Chondrocyte (in vitro differentiated cells): ENCODE measurements around the gene RAB3IL1. TPM values are rescaled to one million over a fixed set of nuclear protein-coding genes. Genes with fewer than 3 reads are reported as not detected.

Experiments
- DNase-seq: peaks from one replicate; pipeline ENCODE4 v3.0.0; 2021; ENCODE audit warnings: mixed read lengths, low spot score
- H3K27ac Mint-ChIP-seq: one replicate; pipeline ENCODE4 v1.8.0; 2021; ENCODE audit warnings: mild to moderate bottlenecking, moderate library complexity, mixed read lengths; ENCODE audit not compliant: unreplicated experiment
- H3K27me3 Mint-ChIP-seq: 2 replicates; pipeline ENCODE4 v1.8.0; 2021; ENCODE audit warnings: low read depth, mixed read lengths
- H3K36me3 Mint-ChIP-seq: 2 replicates; pipeline ENCODE4 v1.8.0; 2021; ENCODE audit warnings: low read depth, mixed read lengths
- H3K4me1 Mint-ChIP-seq: 2 replicates; pipeline ENCODE4 v1.8.0; 2021; ENCODE audit warnings: low read depth, mild to moderate bottlenecking, mixed read lengths
- H3K4me3 Mint-ChIP-seq: one replicate; pipeline ENCODE4 v1.8.0; 2021; ENCODE audit warnings: mild to moderate bottlenecking, moderate library complexity, mixed read lengths; ENCODE audit not compliant: unreplicated experiment
- H3K9me3 Mint-ChIP-seq: 2 replicates; pipeline ENCODE4 v1.8.0; 2021; ENCODE audit warnings: low read depth, mixed read lengths
- CTCF ChIP-seq: fragments of 200-600 bp; sonication (generic); IDR thresholded peaks from 2 replicates; pipeline ENCODE4 v1.5.0; 2021; ENCODE audit warnings: antibody characterized with exemption, mild to moderate bottlenecking, moderate library complexity
- total RNA-seq: library from RNA; stranded (reverse); gene quantifications from 3 replicates; pipeline ENCODE4 v1.2.1, GENCODE V29; 2021

RAB3IL1 gene
- total RNA-seq, 1 donor from 2014 or later = 24.7 TPM

GRCh38 chr11:61902313-61902712 lies 15.1 kb downstream of the RAB3IL1 start:
- Mint-ChIP-seq H3K4me3 (no peak overlapping the region), H3K27ac (no peak overlapping the region), H3K27me3 (no peaks in the 10 kb centered on the region), H3K9me3 (no peaks in the 10 kb centered on the region), H3K36me3 (peaks cover 11% of the 10 kb centered on the region), H3K4me1 (peaks cover 4% of the 10 kb centered on the region)
- DNase-seq = no peak
- no peak for TF ChIP-seq CTCF

GRCh38 chr11:61901397-61901796 lies 16.0 kb downstream of the RAB3IL1 start:
- H3K27me3 Mint-ChIP-seq = no peaks in the 10 kb centered on the region
- no peak for DNase-seq
- peaks cover 4% of the 10 kb centered on the region for H3K4me1 Mint-ChIP-seq
- peak; percentile 12 for TF ChIP-seq CTCF
- H3K27ac Mint-ChIP-seq = no peak overlapping the region
- H3K4me3 Mint-ChIP-seq = no peak overlapping the region
- H3K9me3 Mint-ChIP-seq = no peaks in the 10 kb centered on the region
- peaks cover 9% of the 10 kb centered on the region for H3K36me3 Mint-ChIP-seq

GRCh38 chr11:61900251-61900650 lies 17.1 kb downstream of the RAB3IL1 start:
- H3K27ac Mint-ChIP-seq = no peak overlapping the region
- H3K4me3 Mint-ChIP-seq = no peak overlapping the region
- TF ChIP-seq CTCF = no peak
- peaks cover 9% of the 10 kb centered on the region for H3K36me3 Mint-ChIP-seq
- no peaks in the 10 kb centered on the region for H3K9me3 Mint-ChIP-seq
- H3K4me1 Mint-ChIP-seq = peaks cover 4% of the 10 kb centered on the region
- DNase-seq = no peak
- no peaks in the 10 kb centered on the region for H3K27me3 Mint-ChIP-seq

GRCh38 chr11:61899146-61899841 lies 18.1 kb downstream of the RAB3IL1 start:
- H3K36me3 Mint-ChIP-seq = peaks cover 7% of the 10 kb centered on the region
- DNase-seq = no peak
- H3K9me3 Mint-ChIP-seq = no peaks in the 10 kb centered on the region
- TF ChIP-seq CTCF = peak; percentile 99
- peaks cover 7% of the 10 kb centered on the region for H3K4me1 Mint-ChIP-seq
- H3K27me3 Mint-ChIP-seq = no peaks in the 10 kb centered on the region
- H3K4me3 Mint-ChIP-seq = no peak overlapping the region
- H3K27ac Mint-ChIP-seq = no peak overlapping the region

- Mint-ChIP-seq H3K36me3 (peaks cover 3% of the 10 kb centered on the region), H3K27me3 (no peaks in the 10 kb centered on the region), H3K4me1 (peaks cover 15% of the 10 kb centered on the region), H3K4me3 (no peak overlapping the region), H3K27ac (no peak overlapping the region), H3K9me3 (no peaks in the 10 kb centered on the region)
- DNase-seq = no peak
- TF ChIP-seq CTCF = no peak
Measured at GRCh38 chr11:61898247-61898582, 19.2 kb downstream of the RAB3IL1 start.
